Activated CD4-positive, alpha-beta T cell treated with anti-CD3 and anti-CD28 coated beads, Interleukin-2, amount 10 ng/mL, durations not matched to agents 7 days and 5 days (primary cell): ENCODE data around the gene NUDT9. TPM values are rescaled to one million over a fixed set of nuclear protein-coding genes. Genes with fewer than 3 reads are reported as not detected.
A peak's percentile ranks its signal among the peaks of the same experiment; 100 is the strongest.
"Not testable (repeated sequence)": the region's sequence is repeated elsewhere in the genome, so short reads cannot be mapped to it uniquely, and the experiment has no call there.

Experiments used
- CTCF ChIA-PET: fragments of 350-600 bp; sonication (Branson Sonifier 250); formaldehyde crosslinking; loops from one replicate; lab custom pipeline; 2021; ENCODE audit warnings: antibody characterized with exemption; lab: Charles Lee
- POLR2A ChIA-PET: fragments of 350-600 bp; sonication (Branson Sonifier 250); formaldehyde crosslinking; loops from one replicate; lab custom pipeline; 2021; ENCODE audit warnings: antibody characterized with exemption; lab: Charles Lee
- DNase-seq: peaks from one replicate; pipeline ENCODE4 v3.0.0-alpha.2; 2020
- H3K27ac Mint-ChIP-seq: one replicate; pipeline ENCODE4 v1.8.0; 2021; ENCODE audit warnings: mild to moderate bottlenecking, moderate library complexity, mixed read lengths
- H3K27me3 Mint-ChIP-seq: one replicate; pipeline ENCODE4 v1.8.0; 2021; ENCODE audit warnings: mixed read lengths
- H3K36me3 Mint-ChIP-seq: one replicate; pipeline ENCODE4 v1.8.0; 2021; ENCODE audit warnings: low read depth, mixed read lengths
- H3K4me1 Mint-ChIP-seq: one replicate; pipeline ENCODE4 v1.8.0; 2021; ENCODE audit warnings: mixed read lengths
- H3K4me3 Mint-ChIP-seq: one replicate; pipeline ENCODE4 v1.8.0; 2021; ENCODE audit warnings: mild to moderate bottlenecking, moderate library complexity, mixed read lengths
- H3K9me3 Mint-ChIP-seq: one replicate; pipeline ENCODE4 v1.8.0; 2021; ENCODE audit warnings: mixed read lengths
- total RNA-seq, 2 experiments: library from RNA; stranded (reverse); gene quantifications; one replicate each; pipeline ENCODE4 v1.2.3, GENCODE V29; 2021

NUDT9 gene
- total RNA-seq, 2 experiments from 2014 or later, result 11.7 to 11.9 TPM

- ChIA-PET CTCF (interaction anchor here (1.0 to 2.2 kb wide), 7 partner anchors 8 to 31 kb away, joined by 3 to 13 read pairs (median 4); partner anchors contain the start of gene NUDT9), POLR2A (interaction anchor here (0.7 to 0.9 kb wide), 2 partner anchors 30 to 101 kb away, joined by 3 read pairs; no protein-coding TSS in a partner anchor)
- Mint-ChIP-seq H3K9me3 (peaks cover 10% of the 10 kb centered on the region), H3K36me3 (peaks cover 23% of the 10 kb centered on the region), H3K27me3 (peaks cover 2% of the 10 kb centered on the region), H3K27ac (peak overlapping the region; percentile 92), H3K4me1 (peaks cover 50% of the 10 kb centered on the region), H3K4me3 (peak overlapping the region; percentile 95)
- DNase-seq, result no peak
Observed at GRCh38 chr4:87391576-87392054, 30.8 kb upstream of the NUDT9 start.

GRCh38 chr4:87392183-87392582 is 30.2 kb upstream of the NUDT9 start:
- H3K27me3 Mint-ChIP-seq, result peaks cover 2% of the 10 kb centered on the region
- peaks cover 45% of the 10 kb centered on the region for H3K4me1 Mint-ChIP-seq
- no peak overlapping the region for H3K4me3 Mint-ChIP-seq
- H3K9me3 Mint-ChIP-seq, result peaks cover 10% of the 10 kb centered on the region
- CTCF ChIA-PET, result interaction anchor here (1.5 to 2.2 kb wide), 2 partner anchors 8 to 23 kb away, joined by 4 to 13 read pairs; no protein-coding TSS in a partner anchor
- no peak overlapping the region for H3K27ac Mint-ChIP-seq
- DNase-seq, result no peak
- POLR2A ChIA-PET, result no interaction called here
- peaks cover 21% of the 10 kb centered on the region for H3K36me3 Mint-ChIP-seq

- H3K27ac Mint-ChIP-seq, H3K9me3 Mint-ChIP-seq, H3K27me3 Mint-ChIP-seq, POLR2A ChIA-PET, H3K36me3 Mint-ChIP-seq, DNase-seq: not testable (repeated sequence)
- Mint-ChIP-seq H3K4me1 (peaks cover 21% of the 10 kb centered on the region), H3K4me3 (peak overlapping the region; percentile 60)
- CTCF ChIA-PET, result interaction anchor here (0.6 to 2.7 kb wide), 2 partner anchors 11 to 20 kb away, joined by 3 to 7 read pairs; no protein-coding TSS in a partner anchor
Observed at GRCh38 chr4:87395073-87395472, 27.3 kb upstream of the NUDT9 start.

GRCh38 chr4:87395851-87396250 is 26.5 kb upstream of the NUDT9 start:
- H3K36me3 Mint-ChIP-seq, H3K27ac Mint-ChIP-seq, POLR2A ChIA-PET, H3K27me3 Mint-ChIP-seq, DNase-seq, H3K9me3 Mint-ChIP-seq, H3K4me3 Mint-ChIP-seq: not testable (repeated sequence)
- peaks cover 15% of the 10 kb centered on the region for H3K4me1 Mint-ChIP-seq
- CTCF ChIA-PET, result interaction anchor here (0.6 to 2.7 kb wide), 2 partner anchors 10 to 38 kb away, joined by 3 to 7 read pairs; no protein-coding TSS in a partner anchor

- POLR2A ChIA-PET, result no interaction called here
- CTCF ChIA-PET, result interaction anchor here (1.0 to 3.3 kb wide), 3 partner anchors 8 to 22 kb away, joined by 4 to 13 read pairs (median 4); partner anchors contain the start of gene HSD17B11
- no peak overlapping the region for H3K27ac Mint-ChIP-seq
- H3K4me1 Mint-ChIP-seq, result peaks cover 9% of the 10 kb centered on the region
- H3K9me3 Mint-ChIP-seq, result peaks cover 5% of the 10 kb centered on the region
- H3K27me3 Mint-ChIP-seq, result no peaks in the 10 kb centered on the region
- no peak for DNase-seq
- H3K36me3 Mint-ChIP-seq, result no peaks in the 10 kb centered on the region
- no peak overlapping the region for H3K4me3 Mint-ChIP-seq
Observed at GRCh38 chr4:87399148-87399547, 23.2 kb upstream of the NUDT9 start.

- H3K36me3 Mint-ChIP-seq, result no peaks in the 10 kb centered on the region
- H3K4me3 Mint-ChIP-seq, result no peak overlapping the region
- CTCF ChIA-PET, result interaction anchor here (1.1 to 3.3 kb wide), 3 partner anchors 9 to 23 kb away, joined by 4 to 13 read pairs (median 5); partner anchors contain the start of genes HSD17B11 and NUDT9
- no peak overlapping the region for H3K27ac Mint-ChIP-seq
- H3K4me1 Mint-ChIP-seq, result peaks cover 5% of the 10 kb centered on the region
- H3K27me3 Mint-ChIP-seq, result no peaks in the 10 kb centered on the region
- POLR2A ChIA-PET, result no interaction called here
- no peak for DNase-seq
- H3K9me3 Mint-ChIP-seq, result peaks cover 5% of the 10 kb centered on the region
Observed at GRCh38 chr4:87399954-87400353, 22.4 kb upstream of the NUDT9 start.

- H3K4me3 Mint-ChIP-seq, H3K27ac Mint-ChIP-seq, POLR2A ChIA-PET, DNase-seq, H3K27me3 Mint-ChIP-seq, H3K36me3 Mint-ChIP-seq: not testable (repeated sequence)
- peaks cover 21% of the 10 kb centered on the region for H3K4me1 Mint-ChIP-seq
- peaks cover 11% of the 10 kb centered on the region for H3K9me3 Mint-ChIP-seq
- CTCF ChIA-PET, result interaction anchor here (1.1 kb wide), 1 partner anchor 16 kb away, joined by 3 read pairs; no protein-coding TSS in a partner anchor
Observed at GRCh38 chr4:87403732-87404131, 18.6 kb upstream of the NUDT9 start.

- Mint-ChIP-seq H3K27me3 (peaks cover 9% of the 10 kb centered on the region), H3K36me3 (no peaks in the 10 kb centered on the region), H3K4me1 (peaks cover 21% of the 10 kb centered on the region), H3K4me3 (no peak overlapping the region), H3K9me3 (peaks cover 11% of the 10 kb centered on the region), H3K27ac (no peak overlapping the region)
- POLR2A ChIA-PET, result no interaction called here
- no peak for DNase-seq
- CTCF ChIA-PET, result interaction anchor here (2.2 kb wide), 1 partner anchor 10 kb away, joined by 7 read pairs; no protein-coding TSS in a partner anchor
Observed at GRCh38 chr4:87405211-87405820, 17.1 kb upstream of the NUDT9 start.

- DNase-seq, result no peak
- H3K27ac Mint-ChIP-seq, result no peak overlapping the region
- H3K9me3 Mint-ChIP-seq, result peaks cover 11% of the 10 kb centered on the region
- peaks cover 21% of the 10 kb centered on the region for H3K4me1 Mint-ChIP-seq
- CTCF ChIA-PET, result interaction anchor here (1.5 to 2.2 kb wide), 2 partner anchors 11 to 14 kb away, joined by 4 to 7 read pairs; no protein-coding TSS in a partner anchor
- peaks cover 11% of the 10 kb centered on the region for H3K27me3 Mint-ChIP-seq
- H3K4me3 Mint-ChIP-seq, result no peak overlapping the region
- POLR2A ChIA-PET, result no interaction called here
- H3K36me3 Mint-ChIP-seq, result no peaks in the 10 kb centered on the region
Observed at GRCh38 chr4:87406462-87406861, 15.9 kb upstream of the NUDT9 start.

- Mint-ChIP-seq H3K27me3 (peaks cover 11% of the 10 kb centered on the region), H3K4me1 (peaks cover 21% of the 10 kb centered on the region)
- H3K9me3 Mint-ChIP-seq, H3K27ac Mint-ChIP-seq, H3K4me3 Mint-ChIP-seq, H3K36me3 Mint-ChIP-seq, DNase-seq, POLR2A ChIA-PET: not testable (repeated sequence)
- CTCF ChIA-PET, result interaction anchor here (1.5 to 2.2 kb wide), 2 partner anchors 11 to 13 kb away, joined by 4 to 7 read pairs; no protein-coding TSS in a partner anchor
Observed at GRCh38 chr4:87406902-87407301, 15.5 kb upstream of the NUDT9 start.

- POLR2A ChIA-PET, result no interaction called here
- CTCF ChIA-PET, result no interaction called here
- Mint-ChIP-seq H3K9me3 (peaks cover 5% of the 10 kb centered on the region), H3K4me3 (no peak overlapping the region), H3K27me3 (peaks cover 13% of the 10 kb centered on the region), H3K4me1 (peaks cover 21% of the 10 kb centered on the region), H3K36me3 (no peaks in the 10 kb centered on the region), H3K27ac (no peak overlapping the region)
- no peak for DNase-seq
Observed at GRCh38 chr4:87409420-87409939, 12.9 kb upstream of the NUDT9 start.

- POLR2A ChIA-PET, result no interaction called here
- Mint-ChIP-seq H3K27ac (no peak overlapping the region), H3K27me3 (peaks cover 13% of the 10 kb centered on the region), H3K4me3 (no peak overlapping the region), H3K9me3 (peaks cover 5% of the 10 kb centered on the region), H3K4me1 (peaks cover 21% of the 10 kb centered on the region), H3K36me3 (no peaks in the 10 kb centered on the region)
- CTCF ChIA-PET, result no interaction called here
- no peak for DNase-seq
Observed at GRCh38 chr4:87410157-87410556, 12.2 kb upstream of the NUDT9 start.

- peaks cover 13% of the 10 kb centered on the region for H3K27me3 Mint-ChIP-seq
- H3K36me3 Mint-ChIP-seq, result no peaks in the 10 kb centered on the region
- ChIA-PET POLR2A (no interaction called here), CTCF (no interaction called here)
- no peak overlapping the region for H3K4me3 Mint-ChIP-seq
- no peak overlapping the region for H3K27ac Mint-ChIP-seq
- peaks cover 21% of the 10 kb centered on the region for H3K4me1 Mint-ChIP-seq
- peaks cover 5% of the 10 kb centered on the region for H3K9me3 Mint-ChIP-seq
- DNase-seq, result no peak
Observed at GRCh38 chr4:87410679-87411078, 11.7 kb upstream of the NUDT9 start.
